NCI-H774 (cell line): ENCODE data around the gene ZNF723.
"Not testable (repeated sequence)": the region's sequence is repeated elsewhere in the genome, so short reads cannot be mapped to it uniquely, and the experiment has no call there.

Source experiments
- DNase-seq: peaks from one replicate; lab custom pipeline; 2025; lab: John Stamatoyannopoulos, UW

ZNF723 gene

DNA sequence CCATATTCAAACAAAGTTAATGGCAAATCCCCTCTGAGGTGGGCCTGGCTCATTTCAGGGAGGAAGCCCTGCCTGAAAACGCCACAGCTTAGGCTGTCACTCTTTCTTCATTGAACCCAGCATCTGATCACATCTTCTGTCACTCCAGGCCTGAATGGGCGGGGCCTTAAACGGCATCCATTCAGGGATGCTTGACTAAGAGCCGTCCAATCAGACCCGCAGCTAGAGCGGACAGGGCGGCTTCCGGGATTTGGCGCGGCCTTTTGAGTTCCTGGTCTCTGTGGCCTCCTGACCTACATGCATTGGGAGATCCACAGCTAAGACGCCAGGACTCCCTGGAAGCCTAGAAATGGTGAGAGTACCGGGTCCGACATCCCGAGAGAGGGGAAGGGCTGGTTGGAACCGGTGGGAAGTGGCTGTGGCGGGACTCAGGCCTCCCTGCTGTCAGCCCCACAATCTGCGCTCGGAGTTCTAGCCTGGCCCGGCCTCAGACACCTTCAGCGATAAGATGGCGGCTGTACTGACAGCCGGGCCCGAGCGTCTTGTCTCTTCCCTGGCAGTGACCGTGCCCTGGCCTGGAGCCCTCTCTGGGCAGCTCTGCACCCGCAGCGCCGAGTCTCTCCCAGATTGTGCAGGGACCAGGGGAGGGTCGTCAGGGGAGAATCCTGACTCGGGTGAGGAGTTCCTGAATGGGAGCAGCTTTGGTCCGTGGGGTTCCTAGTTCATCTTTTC lies at the start of gene ZNF723:
ZNF723 (plus strand) TSS at position 261 of the 732 bp plus-strand sequence; CDS start at position 350, 89 bp downstream.
- peak; percentile 0 for DNase-seq

DNA sequence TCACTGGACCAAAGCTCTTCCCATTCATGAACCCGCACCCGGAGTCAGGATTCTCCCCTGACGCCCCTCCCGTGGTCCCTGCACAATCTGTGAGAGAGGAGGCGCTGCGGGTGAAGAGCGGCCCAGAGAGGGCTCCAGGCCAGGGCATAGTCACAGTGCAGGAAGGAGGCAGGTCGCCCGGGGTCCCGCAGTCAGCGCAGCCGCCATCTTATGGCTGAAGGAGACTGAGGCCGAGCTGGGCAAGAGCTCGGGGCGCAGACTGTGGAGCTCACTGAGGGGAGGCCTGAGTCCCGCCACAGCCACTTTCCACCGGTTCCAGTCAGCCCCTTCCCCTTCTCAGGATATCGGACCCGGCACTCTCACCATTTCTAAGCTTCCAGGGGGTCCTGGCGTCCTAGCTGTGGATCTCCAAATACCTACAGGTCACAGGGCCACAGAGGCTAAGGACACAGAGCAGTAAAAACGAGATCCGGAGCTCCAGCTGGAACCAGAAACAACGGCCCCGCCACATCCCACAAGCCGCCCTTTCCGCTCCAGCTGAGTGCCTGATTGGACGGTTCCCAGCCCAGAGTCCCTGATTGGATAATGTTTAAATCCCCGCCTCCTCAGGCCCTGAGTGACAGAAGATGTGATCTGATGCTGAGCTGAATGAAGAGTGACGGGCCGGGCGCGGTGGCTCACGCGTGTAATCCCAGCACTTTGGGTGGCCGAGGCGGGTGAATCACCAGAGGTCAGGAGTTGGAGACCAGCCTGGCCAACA lies 48.3 kb upstream of the ZNF723 start, which contains the start of gene ZNF99:
ZNF99 (minus strand) TSS at position 501 of the 760 bp plus-strand sequence; CDS start at position 366, 135 bp downstream.
- no peak for DNase-seq

DNA sequence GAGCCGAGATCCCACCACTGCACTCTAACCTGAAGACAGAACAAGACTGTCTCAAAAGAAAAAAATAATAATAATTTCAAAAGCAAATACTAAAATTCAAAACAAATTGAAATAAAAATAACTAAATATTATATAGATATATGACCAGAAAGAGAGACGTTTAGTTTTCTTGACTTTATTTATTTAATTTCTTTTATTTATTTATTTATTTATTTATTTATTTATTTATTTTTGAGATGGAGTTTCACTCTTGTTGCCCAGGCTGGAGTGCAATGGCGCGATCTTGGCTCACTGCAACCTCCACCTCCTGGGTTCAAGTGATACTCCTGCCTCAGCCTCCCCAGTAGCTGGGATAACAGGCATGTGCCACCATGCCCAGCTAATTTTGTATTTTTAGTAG lies 39.2 kb upstream of the ZNF723 start:
- not testable (repeated sequence) for DNase-seq

DNA sequence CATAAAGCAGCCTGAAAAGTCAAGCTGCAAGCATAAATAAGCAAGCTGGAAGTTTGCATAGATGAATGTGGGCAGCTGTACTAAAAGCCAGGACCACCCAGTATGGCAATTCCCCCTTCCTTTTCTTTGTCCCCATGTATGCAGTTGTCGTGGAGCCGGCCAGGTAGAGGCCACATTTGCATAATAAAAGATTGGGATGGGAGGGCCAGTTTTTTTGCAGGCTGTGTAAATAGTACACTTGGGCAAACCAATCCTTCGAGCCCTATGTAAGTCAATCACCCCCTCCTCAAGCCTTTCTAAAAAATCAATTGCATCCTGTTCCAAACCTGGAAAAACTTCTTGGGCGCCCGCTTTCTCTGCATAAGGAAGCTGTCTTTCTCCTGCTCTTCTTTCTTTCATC lies 35.1 kb upstream of the ZNF723 start:
- DNase-seq = no peak

DNA sequence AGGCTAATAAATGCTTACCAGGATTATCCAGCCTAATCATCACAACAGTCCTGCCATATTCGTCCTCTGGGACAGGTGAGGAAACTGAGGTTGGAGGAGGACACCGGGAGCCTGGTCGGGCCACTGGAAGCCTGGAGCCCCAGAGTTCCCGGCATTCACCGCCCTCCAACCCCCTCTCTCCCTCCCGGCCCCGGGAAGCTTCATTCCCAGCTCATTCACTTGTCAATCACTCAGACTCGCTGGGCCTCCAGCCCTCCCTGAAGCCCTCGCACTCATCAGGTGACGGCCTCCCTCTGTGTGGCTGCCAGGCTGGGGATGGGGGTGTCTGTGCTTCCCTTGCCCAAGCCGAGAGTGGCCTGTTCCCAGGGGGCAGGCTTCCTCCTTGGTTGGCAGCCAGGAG lies 25.7 kb upstream of the ZNF723 start:
- DNase-seq = no peak

DNA sequence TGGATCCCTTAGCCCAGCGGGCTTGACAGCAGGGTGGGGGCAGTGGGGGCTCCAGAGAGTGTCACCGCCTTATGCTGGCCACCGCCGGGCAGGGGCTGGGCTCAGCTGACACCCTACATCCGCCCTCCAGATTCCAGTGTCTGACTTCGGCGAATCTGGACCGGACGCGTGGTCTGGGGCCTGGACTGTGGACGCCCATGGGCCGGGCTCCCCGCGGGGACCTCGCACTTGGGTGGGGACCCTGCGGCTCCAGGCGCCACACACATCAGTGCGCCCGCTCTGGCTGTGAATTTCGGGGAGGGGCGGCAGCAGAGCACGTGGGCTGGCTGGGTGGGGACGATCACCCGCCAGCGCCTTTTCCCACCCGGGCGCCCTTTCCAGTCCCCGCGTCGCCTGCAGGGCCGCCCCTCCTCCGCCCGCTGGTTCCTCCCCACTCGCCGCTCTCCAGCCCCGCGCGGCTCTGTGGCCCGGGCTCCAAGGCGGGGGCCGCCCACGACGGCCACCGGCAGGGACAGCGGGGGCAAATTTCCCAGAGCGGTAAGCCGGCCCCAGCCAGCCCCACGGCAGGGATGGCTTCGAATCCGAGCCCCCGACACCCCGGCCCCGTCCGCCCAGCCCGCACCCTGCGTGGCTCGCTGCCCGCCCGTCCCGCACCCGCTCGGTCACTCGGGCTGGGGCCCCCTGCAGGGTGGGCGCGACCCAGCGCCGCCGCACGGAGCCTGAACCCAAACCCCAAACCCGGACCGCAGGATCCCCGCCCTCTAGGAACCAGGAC lies 24.8 kb upstream of the ZNF723 start:
- DNase-seq = no peak

DNA sequence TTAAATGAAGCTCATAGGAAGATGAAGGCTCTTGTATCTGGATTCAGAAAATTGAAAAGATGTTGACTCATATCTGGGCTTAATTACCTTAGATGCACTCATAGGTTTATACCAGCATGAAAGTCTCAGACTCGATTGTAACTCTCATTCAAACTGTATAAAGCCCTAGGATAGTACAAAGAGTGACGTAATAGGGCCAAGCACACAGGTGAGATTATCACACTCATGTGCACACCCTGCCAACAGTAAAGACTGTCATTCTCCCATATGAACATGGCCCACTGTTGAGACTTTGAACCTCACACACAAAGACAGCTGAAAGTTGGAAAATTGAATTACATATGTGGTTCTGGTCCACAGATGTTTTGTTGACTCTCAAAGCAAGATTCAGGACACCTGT lies 18.0 kb upstream of the ZNF723 start:
- no peak for DNase-seq

DNA sequence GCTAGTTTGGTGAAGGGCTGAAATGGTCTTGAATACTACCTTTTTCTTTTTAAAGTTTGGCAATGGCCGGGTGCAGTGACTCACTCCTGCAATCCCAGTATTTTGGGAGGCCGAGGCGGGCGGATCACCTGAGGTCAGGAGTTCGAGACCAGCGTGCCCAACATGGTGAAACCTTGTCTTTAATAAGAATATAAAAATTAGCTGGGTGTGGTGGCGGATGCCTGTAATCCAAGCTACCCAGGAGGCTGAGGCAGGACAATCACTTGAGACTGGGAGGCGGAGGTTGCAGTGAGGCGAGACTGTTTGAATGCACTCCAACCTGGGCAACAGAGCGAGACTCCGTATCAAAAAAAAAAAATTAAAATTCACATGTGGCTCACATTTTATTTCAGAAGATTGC lies 880 bp upstream of the ZNF723 start:
- DNase-seq = no peak

DNA sequence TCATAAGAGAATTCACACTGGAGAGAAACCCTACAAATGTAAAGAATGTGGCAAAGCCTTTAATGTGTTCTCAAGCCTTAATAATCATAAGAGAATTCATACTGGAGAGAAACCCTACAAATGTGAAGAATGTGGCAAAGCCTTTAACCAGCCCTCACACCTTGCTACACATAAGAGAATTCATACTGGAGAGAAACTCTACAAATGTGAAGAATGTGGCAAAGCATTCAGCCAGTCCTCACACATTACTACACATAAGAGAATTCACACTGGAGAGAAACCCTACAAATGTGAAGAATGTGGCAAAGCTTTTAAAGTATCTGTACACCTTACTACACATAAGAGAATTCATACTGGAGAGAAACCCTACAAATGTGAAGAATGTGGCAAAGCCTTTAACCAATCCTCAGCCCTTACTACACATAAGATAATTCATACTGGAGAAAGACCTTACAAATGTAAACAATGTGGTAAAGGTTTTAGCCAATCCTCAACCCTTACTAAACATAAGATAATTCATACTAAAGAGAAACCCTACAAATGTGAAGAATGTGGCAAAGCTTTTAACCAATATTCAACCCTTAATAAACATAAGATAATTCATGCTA lies 25.7 kb downstream of the ZNF723 start:
- not testable (repeated sequence) for DNase-seq

DNA sequence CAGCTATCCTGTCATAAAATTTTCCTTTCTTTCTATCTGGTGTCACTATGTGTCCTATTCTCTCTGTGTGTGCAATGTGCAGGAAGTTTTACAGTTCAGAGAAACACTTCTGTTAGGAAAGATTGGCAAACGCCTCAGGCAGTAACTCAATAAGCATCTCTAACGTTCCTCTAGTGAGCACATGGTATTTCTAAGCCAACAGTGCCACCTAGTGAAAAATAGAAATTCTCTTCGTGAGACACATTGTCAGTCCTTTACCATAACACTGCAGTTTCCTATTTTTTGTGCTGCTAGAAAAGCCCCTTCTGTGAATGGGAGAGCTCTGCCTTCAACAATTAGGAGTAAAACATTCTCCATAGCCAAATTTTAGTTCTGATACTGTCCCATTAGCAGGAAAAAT lies 50.7 kb downstream of the ZNF723 start:
- no peak for DNase-seq

DNA sequence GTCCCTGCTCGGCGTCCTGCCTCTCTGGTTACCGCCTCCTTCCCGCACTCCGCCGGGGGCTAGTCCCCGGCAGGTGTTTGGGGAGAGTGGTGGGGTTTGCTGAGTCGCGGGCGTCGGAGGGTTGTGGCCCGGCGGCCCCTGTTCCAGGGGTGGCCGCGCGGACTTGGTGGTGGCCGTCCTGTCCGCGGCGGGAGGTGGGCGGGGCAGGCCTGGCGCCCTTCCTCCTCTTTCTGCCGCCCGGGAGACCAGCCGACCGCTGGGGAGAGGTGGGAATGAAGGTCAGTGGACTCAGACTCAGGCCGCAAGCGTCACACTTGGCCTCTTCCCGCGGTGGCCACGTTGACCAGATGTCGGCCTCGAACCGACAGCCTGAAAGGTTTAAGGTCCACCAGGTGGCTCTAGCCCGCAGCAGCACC lies 61.8 kb downstream of the ZNF723 start:
- no peak for DNase-seq

DNA sequence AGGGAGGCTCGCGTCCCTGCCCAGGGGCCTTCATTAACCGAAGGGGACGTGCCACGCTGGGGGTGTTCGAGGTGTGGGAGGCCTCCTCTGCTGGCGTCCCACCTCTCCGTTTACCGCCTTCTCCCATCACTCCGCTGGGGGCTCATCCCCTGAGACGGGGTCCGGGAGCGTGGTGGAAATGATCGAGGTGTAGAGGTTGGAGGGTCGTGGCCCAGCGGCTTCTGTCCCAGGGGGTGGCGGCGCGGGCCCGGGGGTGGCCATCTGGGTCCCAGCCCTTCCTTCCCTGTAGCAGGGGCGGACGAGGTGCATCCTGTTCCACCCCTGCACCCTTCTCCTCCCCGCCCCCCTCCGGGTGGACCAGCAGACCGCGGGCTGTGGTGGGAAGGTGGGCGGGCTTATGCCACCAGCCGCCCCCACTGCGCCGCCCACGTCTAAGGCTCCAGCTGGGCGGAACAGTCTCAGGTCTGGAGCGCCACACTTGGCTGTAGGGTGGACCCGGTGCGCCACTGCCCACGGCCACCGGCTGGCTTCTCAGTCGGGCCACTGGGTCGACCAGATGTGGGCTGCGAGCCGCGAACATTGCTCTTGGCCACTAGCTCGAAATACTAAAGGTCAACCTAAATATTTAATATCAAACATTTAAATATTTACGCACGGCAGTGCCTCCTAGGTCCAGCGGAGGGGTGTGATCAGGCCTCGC lies 69.5 kb downstream of the ZNF723 start:
- no peak for DNase-seq
